Islet of Langerhans (tissue), 1 donor: Measurements from ENCODE around the gene CNGB1.

Source experiments
- FAIRE-seq: peaks from one replicate; lab custom pipeline; 2011; peaks lifted over from hg19 to GRCh38; lab: Jason Lieb, UNC

The CNGB1 gene

DNA sequence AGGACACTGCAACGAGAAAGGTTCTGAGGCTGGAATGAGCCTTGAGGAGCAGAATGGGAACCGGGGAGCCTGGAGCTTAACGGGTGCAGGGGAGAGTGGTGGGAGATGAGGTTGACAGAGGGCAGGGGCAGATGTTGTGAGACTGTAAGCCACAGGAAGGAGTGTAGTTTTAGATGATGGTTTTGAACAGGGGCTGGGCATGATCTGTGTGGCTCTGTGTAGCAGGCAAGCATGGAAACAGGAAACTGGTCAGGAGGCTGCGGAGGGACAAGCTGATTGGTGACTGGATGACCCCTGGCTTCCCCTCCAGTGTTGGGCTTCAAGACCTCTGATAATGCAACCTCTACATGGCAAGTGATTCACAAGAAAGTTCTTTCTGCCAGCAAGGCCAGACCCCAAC lies 1.4 kb upstream of the CNGB1 start:
- FAIRE-seq, result no peak

DNA sequence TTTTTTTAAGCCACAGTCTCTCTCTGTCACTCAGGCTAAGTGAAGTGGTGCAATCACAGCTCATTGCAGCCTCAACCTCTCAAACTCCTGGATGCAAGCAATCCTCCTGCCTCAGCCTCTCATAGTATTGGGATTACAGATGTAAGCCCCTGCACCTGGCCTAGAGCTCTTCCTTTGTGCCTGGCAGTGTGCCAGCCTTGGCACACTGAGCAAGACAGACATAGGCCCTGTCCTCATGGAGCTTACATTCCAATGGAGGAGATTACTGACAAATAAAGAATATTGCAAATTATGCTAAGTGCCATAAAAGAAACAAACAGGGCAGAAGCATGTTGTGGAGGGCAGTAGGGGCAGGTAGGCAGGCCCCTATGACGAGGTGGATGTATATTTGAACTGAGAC lies 920 bp upstream of the CNGB1 start:
- no peak for FAIRE-seq

DNA sequence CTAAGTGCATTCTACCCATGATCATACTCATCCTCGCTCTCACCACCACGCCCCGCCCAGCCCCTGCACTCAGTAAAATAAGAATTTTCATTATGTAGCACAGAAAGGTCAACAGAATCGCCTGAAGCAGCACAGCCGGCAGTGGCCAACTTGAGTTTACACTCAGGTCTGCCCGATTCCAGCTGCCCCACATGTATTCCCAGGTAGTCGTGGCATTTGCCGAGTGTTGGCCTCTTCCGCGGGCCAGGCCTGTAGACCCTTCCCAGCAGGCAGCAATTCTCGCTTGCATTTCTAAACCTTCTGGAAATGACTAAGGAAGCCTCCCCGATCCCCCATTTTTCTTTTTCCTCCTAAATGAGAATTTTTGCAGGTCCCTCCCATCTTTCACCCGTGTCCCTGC lies 609 bp downstream of the CNGB1 start:
- FAIRE-seq, result no peak

DNA sequence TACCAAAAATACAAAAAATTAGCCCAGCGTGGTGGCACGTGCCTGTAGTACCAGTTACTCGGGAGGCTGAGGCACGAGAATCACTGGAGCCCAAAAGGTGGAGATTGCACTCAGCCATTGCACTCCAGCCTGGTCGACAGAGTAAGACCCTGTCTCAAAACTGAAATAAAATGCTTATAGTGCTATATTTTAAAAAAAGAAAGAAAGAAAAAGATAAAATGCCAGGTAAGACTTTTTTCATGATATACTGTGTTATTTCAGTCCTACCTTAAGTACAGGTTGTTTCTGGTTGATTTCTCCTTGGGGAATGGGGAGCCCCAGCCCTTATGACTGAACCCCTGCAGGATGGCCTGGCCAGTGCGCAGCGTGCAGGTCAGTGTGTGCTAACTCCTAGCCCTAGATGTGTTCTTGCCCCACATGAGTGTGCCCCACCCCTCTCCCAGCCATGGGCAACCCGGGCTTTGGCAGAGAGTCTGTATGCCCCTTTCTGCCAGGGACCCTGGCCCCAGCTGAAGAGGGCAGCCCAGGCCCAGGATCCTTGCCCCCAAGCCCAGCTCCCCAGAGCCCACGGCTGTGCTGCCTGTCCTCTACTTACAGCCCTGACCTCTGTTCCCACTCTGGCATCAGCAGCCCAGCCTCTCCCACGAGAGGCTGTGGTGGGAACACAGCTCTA lies 1.3 kb downstream of the CNGB1 start:
- FAIRE-seq, result no peak

DNA sequence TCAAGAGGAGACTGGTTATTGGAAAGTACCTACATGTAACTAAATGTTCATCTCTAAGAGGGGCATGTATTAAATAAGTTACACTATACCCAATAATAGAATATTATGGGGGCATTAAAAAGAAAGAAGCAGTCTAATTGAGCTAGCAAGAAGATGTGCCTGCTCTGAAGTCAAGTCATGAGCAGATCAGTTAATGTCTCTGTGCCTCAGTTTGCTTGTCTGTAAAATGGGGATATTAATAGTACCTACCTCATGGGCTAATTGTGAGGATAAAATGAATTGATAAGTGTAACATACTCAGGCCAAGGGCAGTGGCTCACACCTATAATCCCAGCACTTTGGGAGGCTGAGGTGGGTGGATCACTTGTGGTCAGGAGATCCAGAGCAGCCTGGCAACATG lies 3.0 kb downstream of the CNGB1 start:
- no peak for FAIRE-seq

DNA sequence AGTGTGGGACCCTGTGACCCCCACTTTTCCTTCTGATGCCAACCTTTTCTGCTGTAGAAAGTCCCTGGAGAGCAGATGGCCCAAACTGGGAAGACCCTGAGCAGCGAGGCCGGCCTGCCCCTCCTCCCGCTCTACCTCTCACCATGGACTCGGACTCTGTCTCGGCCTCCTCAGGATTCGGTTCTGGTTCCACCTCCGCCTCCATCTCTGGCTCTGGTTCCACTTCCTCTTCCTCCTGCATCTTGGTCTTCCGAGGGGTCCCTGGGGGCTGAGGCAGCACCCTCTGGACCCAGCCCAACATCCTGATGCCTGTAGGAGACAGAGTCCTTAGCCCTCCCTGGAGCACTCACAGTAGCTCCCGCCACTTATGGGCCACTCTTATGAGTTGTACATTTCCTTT lies 3.9 kb downstream of the CNGB1 start:
- no peak for FAIRE-seq

DNA sequence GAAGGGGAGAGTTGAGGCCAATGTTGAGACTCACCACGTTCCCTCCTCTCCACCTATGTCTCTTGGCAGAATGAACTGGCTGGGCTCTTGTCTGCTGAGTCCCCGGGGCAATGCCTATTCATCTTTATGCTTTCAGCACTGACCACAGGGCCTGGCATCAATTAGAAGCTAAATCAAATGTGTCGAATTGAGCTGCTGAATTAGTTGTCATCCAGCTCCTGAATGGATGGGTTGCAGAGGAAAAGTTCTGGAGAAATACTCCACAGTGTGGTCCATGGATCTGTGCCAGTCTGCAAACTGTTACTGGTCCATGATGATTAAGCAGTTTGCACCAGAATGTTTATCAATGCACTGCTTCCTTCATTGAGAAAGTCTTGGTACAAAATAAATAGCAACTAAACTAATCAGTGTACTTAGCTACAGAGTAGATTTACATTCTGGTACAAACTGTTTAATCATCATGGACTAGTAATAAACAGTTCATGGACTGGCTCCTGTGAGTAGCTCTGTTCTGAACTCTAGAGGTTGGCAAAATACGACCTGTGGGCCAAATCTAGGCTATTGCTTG lies 4.6 kb downstream of the CNGB1 start:
- FAIRE-seq, result no peak

DNA sequence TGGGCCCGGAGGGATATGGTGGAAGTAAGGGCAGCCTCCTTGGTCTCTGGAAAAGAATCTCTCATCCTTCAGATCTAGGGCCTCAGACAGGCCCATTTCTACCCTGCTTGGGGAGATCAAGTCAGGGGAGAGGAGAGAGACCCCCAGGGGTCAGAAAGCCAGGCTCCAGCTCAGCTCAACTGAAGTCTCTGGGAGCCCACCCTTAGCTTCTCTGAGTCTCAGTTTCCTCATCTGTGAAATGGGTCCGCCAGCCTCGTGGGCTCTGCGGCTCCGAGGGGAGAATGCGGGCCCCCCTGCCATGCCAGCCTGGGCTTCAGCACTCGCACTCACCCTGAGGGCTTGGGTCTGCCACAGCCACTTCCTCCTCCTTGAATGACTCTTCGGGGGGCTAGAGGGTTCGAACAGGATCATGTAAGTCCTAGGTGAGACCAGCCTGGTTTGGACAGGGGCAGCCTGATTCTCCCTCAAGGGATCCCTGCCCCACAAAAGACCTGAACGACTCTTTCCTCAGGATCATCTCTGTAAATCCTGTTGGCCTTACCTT lies 6.7 kb downstream of the CNGB1 start:
- no peak for FAIRE-seq

DNA sequence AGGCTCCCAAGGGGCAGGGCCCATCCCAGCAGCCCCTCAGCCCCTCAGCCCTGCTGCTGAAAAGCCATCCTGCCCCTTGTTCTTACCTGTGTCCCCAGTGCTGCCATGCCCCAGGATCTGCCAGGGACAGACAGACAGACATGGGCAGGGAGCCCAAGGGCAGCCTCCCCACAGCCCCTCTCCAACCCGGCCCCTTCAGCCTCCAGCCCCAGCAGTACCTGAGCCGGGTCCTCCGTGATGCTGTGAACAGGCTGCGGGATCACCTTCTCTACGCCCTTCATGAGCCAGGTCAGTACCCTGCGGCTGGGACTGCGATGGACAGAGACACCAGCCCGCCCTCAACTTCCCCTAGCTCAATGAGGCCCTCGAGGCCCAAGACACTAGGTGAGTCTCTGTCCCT lies 8.2 kb downstream of the CNGB1 start:
- no peak for FAIRE-seq

DNA sequence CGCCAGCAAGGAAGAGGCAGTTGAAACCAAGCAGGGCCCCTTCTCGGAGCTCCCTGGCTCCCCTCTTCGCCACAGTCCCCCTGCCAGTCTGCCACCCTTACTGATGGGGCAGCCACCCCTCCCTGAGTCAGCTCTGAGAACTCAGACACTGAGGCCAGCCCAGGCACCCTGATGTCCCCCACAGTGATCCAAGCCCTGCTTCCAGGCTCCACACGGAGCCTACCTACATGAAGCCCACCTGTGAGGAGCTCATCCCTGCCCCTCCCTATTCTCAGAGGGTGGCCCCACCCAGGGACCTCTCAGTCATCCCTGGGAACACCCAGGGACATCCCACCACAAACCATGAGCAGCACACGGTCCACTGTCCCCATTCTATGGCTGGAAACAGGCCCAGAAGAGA lies 8.9 kb downstream of the CNGB1 start:
- no peak for FAIRE-seq

DNA sequence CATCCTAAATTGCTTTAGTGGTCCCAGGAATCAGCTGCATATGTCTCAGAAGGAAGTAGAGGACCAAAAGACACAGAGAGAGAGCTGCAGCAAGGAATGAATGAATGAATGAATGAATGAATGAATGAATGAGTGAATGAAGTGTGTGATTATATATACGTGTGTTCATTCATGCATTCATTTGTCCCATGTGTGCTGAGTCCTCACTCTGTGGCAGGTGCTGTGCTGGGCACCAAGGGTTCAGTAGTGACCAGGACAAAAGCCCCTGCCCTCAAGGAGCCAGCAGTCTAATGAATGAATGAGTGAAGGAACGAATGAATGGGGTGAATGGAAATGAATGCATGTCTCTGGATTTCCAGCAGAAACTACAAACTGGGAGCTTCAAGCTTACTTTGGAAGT lies 9.4 kb downstream of the CNGB1 start:
- FAIRE-seq, result no peak

DNA sequence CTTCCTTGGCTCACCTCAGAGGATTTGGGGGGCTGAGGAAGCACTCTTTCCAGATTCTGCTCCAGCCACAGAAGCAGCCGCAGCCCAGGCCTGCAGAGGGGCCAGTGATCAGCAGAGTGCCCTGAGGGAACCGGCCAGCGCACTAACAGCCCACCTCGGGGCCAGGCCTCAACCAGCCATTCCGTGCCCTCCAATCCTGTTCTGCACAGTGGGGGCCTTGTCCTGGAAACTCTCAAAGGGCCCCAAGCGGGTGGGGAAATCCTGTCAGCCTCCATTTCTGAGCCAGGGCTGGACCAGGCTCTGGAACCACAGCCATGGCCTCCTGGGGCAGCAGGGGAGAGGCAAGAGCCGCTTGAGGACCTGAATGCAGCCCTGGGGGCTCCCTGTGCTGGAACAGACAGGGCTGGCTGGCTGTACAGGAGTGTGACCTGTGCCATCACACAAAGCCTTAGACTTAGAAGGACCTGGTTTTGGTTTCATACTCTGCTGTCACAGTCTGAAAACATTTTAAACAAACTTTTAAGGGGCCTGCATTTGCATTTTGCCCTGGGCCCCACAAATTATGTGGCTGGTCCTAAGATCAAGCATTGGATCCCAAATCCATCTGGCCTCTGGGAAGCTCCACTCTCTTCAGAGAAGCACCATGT lies 10.0 kb downstream of the CNGB1 start:
- no peak for FAIRE-seq

DNA sequence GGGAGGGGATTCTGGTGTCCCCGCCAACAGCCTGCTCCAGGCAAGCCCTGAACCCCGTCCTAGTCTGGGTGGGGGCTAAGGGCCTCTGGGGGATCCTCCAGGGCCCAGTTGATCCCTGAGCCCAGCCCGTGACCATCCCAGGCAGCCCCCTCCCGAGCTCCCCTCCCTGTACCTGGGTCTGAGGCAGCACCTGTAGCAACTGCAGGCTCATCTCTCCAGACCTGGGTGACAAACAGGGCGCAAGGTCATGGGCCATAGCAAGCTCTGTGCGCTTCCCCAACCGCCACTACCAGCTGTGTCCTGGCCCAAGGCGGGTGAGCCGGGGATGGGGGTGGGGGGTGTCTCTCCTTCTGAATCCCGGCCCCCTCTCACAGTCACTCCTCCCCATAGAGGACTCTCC lies 10.6 kb downstream of the CNGB1 start:
- no peak for FAIRE-seq

DNA sequence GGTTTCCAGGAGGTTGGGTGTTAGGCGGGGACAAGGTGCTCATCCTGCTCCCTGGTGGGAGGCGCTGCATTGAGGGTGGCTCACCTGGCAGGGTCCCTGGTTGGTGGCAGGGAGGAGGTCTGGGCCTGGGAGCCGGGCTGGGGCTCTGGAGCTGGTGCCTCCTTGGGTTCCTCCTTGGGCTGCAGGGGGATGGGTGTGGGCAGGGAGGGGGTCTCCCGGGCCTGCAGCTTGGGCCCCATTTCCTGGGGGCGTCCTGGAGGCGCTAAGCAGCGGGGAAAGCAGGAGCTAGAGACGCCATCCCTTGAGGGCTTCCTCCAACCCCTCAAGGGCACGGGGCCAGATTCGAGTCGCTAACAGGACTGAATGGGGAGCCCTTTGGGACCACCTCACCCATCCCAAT lies 11.1 kb downstream of the CNGB1 start:
- no peak for FAIRE-seq

DNA sequence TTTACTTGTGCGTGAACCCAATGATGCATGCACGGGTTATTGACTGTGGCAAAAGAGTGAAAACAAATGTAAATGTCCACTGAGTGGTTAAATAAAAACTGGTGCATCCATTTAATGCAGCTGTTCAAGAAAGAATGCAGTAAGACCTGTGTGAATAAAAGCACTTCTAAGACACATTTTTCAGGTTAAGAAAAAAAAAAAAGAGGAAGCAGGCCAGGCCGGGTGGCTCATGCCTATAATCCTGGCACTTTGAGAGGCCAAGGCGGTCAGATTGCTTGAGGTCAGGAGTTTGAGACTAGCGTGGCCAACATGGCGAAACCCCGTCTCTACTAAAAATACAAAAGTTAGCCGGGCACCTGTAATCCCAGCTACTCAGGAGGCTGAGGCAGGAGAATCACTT lies 11.8 kb downstream of the CNGB1 start:
- no peak for FAIRE-seq

DNA sequence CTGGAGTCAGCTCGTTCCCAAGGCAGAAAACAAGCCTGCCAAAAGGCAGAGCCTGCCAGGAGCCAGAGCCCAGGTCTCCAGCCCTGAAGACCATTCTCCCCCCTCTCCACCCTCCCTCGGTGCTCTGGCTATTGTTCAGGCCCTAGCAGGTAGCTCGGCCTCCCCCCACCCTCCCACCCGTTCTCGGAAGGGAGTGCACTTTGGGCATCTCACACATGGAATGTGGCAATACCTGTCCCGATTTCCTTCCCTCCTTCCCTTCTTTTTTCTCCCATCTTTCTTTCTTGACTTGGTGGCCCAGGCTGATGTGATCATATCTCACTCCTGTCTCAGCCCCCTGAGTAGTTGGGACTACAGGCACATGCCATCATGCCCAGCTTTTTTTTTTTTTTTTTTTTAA lies 12.4 kb downstream of the CNGB1 start:
- no peak for FAIRE-seq

DNA sequence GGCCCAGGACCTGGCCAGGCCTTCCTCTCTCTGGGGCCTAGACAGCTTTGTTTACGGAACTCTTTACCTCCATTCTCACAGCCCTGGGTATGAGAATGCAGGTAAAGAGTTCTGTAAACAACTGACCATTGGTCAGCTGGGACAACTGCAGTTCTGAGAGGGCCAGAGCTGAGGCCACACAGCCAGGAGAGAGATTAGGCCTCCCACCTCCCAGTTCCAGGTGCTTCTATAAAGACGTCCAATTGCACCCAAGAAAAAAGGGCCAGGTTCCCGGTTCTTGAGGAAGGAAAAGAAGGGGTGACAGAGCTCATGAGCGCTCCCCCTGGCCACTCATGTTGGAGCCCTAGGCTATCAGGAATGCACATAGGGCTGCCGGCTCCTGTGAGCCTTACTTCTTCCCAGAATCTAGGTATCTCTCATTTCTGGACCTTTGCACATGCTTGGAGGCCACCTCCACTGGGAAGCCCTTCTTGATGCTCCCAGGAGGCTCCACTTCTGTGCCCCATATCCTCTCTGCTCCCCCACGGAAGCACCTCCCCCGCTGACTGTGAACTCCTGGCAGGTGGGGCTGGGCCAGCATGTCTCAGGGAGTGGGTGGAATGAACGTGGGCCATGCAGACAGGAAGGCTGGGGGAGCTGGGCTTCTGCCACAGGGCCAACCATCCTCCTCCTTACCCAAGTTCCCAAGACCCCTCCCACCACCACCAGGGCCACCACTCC lies 13.1 kb downstream of the CNGB1 start:
- no peak for FAIRE-seq

DNA sequence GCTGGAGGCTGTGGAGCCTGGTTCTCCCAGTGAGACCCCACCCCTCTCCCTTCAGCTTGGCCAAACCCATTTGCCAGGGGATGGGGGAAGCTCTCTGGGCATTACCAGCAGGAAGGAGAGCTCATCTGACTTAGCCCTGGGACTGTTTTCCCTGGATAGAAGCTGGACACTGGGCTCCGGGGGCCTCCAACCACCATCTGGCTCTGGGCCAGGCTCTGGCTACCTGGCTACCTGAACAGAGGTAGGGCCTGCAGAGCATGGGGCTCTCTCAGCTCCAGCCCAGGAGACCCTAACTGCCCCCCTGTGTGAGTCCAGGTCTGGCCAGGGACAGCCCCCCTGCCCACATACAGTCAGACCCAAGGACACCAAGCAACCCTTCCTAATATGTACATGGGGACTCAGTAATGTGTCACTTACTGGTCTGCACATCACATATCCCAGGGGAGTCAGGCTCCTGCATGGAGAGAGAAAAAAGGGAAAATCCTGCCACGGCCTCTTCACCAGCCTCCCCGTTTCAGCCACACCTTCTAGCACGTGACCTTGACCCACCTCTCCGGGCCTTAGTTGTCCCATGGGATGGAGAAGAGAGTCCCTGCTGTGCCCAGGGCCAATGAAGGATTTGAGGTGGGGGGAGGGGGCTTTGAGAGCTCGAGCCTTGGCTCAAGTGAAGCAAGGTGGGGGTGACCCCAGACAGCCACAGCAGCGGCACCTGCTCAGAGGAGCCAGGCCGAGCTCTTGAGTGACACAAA lies 13.8 kb downstream of the CNGB1 start:
- FAIRE-seq, result no peak

DNA sequence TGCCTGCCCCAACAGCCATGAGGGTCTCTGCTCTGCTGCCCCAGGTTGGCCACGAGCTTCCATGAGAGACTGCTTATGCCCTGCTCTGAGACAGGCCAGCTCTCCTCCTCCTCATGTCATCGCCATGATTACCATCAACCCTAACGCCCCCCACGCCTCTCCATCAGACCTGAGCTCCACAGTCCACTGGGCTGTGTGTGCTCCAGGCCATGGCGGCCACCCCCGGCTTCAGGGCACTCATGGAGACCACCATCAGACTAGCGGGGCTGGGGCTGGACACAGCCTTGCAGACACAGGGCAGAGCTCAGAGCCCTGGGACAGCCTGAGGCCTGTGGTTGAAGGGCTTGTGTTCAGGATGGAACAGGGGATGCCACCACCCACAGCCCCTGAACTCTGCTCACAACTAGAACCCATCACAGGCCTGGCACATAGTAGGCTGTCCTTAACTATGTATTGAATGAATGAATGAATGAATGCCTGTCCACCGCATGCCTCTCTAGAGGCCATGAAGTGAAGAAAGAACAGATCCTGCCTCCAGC lies 14.6 kb downstream of the CNGB1 start:
- no peak for FAIRE-seq

DNA sequence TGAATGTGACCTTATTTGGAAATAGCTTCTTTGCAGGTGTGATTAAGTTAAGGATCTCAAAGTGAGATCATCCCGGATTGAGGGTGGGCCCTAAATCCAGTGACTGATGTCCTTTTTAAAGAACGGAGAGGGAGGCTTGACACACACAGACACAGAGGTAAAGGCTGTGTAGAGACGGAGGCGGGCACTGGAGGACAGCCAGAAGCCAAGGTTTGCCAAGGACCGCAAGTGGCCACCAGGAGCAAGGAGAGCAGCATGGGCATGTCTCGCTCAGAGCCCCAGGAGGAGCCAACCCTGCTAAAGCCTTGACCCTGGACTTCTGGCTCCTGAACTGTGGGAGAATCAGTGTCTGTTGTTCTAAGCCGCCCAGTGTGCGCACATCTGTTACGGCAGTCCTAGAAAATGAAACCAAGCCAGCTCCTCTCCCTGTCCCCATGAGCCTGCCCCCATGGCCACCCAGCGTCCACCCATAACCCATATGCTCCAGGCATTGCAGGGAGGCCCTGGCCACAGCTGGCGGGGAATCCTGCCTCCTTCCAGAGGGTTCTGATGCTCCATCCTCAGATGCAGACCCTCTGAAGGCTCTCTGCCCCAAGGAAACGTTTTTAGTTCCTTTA lies 15.2 kb downstream of the CNGB1 start:
- FAIRE-seq, result no peak

DNA sequence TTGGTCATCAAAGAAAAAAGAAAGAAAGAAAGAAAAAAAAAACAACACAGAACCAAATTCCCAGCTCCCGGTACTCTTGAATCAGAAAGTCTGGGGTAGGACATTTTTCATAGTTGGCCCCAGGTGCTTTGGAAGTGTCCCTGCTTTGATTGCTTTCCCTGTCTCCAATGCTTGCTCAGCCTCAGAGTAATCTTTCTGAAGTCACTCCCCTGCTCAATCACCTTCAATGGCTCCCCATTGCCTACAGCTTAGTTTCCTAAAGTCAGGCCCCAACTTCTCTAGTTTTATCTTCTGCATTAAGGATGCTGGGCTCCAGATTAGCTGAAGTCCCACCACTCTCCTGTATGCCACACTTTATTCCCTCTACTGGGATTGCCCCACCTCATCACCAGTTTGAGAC lies 17.1 kb downstream of the CNGB1 start:
- FAIRE-seq, result no peak

DNA sequence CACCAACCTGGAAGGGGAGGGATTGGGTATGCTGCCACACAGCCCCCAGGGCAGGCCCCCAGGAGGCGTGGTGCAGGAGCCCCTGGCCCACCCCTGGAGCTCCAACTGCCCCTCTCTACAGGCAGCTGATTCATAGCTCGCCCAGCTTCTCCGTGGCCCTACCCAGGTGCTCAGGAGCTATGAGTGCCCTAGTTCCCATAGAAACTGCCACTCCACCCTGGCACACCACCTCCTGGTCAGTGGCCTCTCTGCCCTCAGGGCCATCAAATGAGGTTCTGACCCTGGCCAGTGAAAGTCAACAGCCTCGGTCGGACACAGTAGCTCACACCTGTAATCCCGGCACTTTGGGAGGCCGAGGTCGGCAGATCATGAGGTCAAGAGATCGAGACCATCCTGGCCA lies 18.0 kb downstream of the CNGB1 start:
- FAIRE-seq, result no peak
